GM18951 (cell line): ENCODE results near the gene ZNF286A.
"Not testable (repeated sequence)": the region's sequence is repeated elsewhere in the genome, so short reads cannot be mapped to it uniquely, and the experiment has no call there.

Source experiments
- POLR2A ChIP-seq: IDR thresholded peaks from 4 replicates; pipeline ENCODE4 v1.6.1; 2011; ENCODE audit warnings: mild to moderate bottlenecking; ENCODE audit not compliant: insufficient read length, insufficient read depth; ENCODE audit errors: extremely low read depth
- in situ Hi-C: fragments of 300-500 bp; cut with MboI; formaldehyde crosslinking; loops from one replicate; pipeline ENCODE4 v1.12.0; 2022; ENCODE audit warnings: low sequenced_read_pairs, mixed read lengths, inconsistent platforms; ENCODE audit not compliant: unreplicated experiment

The ZNF286A gene

DNA sequence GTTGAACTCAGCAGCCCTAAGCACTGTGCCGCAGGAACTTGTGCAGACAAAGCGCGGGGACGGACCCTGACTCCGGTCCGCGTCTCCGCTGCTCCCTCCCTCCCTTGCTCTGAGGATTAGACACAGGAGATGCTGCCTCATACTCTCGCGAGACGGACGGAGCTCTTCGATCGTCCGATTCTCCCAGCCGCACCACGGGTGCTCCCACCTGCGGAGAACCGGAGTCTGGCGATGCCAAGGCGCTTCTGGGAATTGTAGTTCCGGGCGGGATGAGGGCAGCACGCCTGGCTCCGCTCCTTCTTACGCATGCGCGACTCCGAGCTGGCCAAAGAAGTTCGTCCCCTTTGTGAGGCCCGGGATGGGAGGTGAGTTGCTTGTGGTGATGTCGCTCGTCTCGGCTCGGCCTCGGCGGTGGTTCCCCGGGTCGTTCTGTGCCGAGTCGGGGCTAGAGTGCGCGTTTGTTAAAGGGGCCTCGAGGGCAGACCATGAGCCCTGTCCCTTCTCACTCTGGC lies at the start of gene ZNF286A:
Gene ZNF286A (plus strand): TSS at position 340 of the 512 bp plus-strand sequence. CDS start 578 bp downstream, outside the sequence.
- in situ Hi-C loops = not testable (repeated sequence)
- peak; percentile 66 for TF ChIP-seq POLR2A

DNA sequence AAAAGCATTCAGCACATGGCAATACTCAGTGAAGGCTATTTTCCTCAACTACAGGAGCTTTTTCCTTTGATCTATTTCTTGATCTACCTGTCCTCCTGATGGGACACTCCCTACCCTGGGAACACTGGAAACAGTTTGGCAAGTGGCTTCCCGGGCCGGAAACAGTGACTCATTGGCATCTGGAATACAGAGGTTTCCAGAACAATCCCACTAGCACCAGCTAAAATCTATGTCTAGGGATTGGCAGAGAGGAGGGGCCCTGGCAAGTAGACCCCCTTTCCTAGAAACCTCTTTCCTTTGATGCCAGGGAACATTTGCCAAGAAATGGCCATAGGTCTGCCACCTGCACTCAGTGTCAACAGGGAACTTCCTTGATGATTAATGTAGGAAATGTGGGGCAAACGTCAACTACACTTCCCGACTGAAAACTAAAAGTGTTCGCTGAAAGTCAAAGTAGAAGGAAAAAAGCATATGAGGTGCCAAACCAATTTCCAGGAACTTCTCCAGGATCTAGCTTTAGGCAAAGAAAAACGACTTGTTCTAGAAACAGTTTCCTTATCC lies 49.6 kb upstream of the ZNF286A start:
- in situ Hi-C loops = no loop called here
- no peak for TF ChIP-seq POLR2A

DNA sequence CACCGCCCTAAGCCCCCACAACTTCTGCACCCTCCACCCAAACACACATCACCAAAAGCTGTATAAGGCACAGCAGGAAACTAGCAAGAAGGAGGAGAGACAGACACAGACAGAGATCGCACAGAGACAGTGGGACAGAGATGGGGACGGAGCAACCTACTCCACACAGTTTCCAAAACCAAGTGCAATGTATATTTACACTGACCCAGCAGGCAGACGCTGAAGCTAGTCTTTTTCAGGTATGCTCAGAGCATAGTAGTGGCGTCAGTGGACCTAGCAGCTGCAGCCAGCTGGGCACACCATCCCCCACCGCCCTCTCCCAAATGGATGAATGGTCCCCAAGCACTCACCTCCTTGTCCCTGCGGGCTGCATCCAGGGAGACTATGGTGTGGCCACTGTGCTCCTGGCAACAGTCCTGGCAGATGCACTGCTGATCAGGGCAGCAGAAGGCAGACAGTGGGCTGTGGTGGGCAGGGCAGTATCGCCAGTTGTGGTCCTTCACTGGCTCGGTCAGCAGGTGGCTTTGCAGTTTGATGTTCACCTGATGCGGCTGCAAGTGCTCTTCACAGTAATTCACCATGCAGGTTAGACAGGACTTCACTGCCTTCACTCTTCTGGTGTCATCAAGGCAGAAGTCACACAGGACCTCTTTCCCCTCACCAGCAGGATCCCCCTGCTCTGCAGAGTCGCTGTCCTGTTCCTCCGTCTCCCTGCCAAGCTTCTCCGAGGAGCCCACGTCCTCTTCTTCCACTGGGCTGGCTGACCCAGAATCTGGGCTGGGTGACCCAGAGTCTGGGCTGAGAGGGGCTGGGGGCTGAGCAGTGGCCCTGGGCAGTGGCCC lies 48.6 kb upstream of the ZNF286A start:
- no peak for TF ChIP-seq POLR2A
- in situ Hi-C loops = no loop called here

DNA sequence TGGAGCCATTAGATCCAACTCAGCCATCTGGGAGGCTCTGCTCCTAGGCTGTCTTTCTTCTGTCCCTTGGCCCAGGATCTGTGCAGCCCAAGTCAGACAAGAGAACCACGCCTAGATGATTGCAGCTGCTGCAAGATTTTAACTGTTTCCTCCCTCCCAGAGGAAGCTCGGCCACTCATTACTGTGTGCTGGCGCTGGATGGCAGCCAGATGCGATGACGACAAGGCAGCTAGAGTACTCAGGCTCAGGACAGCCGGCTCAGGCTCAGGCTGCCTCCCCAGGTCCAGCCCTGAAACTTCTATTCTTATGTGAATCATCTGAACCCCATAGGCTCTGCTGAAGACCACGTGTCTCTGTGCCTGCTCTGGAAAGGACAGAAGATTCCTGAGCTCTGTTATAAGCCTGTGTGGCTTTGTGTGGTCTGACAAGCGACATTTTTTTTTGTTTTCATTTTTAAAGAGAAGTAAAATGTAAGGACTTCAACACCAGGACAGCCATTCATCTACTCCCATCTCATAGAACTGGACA lies 47.9 kb upstream of the ZNF286A start:
- TF ChIP-seq POLR2A = peak; percentile 12
- in situ Hi-C loops = no loop called here

DNA sequence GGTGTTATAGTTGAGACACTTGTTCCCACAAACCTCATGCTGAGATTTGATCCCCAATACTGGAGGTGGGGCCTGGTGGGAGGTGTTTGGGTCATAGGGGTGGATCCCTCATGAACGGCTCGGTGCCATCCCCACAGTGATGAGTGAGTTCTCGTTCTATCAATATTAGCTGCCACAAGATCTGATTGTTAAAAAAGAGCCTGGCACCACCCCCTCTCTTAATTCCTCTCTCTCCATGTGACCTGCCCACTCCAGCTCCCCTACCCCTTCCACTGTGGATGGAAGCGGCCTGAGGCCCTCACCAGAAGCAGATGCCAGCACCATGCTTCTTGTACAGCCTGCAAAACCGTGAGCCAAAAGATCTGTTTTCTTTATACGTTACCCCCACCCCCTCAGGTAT lies 46.6 kb upstream of the ZNF286A start:
- no peak for TF ChIP-seq POLR2A

DNA sequence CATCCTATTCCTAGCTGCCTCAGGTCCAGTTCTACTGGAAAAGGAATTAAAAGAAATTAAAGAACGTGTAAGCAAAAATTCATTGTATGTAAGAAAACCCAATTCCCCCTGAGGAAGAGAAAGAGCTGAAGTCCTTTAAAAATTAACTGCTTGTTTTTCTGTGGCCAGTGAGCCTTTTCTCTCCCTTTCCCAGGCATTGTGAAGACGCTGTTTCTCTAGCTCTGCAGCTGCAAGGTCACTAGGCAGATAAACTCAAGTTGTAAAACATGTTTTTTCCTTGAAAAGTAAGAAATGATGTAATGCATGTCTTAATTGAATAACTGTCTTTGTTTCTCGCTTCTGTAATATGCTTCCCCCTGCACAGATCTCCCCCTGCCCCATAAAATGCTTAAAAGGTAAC lies 45.2 kb upstream of the ZNF286A start:
- in situ Hi-C loops = not testable (repeated sequence)

More for the DNA sequence above, 46.6 kb upstream of the ZNF286A start:
- in situ Hi-C loops = no loop called here

DNA sequence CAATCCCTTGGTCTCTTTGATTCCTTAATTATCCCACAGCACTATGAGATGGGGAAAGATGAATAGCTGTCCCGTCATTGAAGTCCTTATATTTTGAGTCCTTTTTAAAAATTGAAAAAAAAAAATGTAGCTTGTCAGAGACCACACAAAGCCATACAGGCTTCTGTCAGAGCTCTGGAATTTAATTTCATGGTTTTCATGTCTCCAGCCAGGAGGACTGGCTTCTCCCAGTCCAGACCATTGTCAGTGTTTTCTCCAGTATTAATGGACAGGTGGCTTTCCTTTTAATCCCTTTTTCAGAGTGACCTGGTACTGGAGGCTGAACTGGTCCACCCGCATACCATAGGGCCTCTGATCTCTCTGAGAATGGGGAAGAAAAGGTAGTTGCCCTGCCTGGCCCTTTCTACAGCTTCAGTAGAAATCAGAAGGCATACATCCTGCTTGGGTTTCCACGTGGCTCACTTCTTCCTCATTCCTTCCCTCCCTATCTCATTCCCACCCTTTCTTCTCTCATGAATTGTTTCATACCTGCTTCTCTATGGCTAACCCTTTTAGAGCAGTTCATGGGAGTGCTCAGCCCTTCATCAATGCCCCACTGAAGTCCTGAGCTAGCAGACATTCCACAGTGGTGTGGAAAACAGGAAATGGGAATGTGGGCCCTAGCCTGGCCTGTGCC lies 44.5 kb upstream of the ZNF286A start:
- no peak for TF ChIP-seq POLR2A
- in situ Hi-C loops = no loop called here

DNA sequence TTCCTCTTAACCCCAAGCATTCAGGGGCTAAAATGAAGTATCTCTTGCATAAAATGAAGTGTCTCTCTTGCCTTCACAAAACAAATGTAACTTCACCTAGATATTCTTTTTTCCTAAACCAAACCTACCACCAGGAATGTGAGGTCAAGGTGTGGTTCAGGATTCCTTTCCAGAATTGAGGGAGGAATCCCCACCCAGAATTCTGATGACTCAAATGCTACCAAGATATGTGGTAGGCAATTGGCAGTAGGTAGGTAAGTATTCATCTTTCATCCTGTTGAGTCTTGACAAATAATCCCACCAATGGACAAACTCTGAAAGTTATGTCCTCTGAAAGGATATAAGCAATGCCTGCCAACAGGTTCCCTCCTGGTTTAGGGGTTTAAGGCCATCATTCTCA lies 41.7 kb upstream of the ZNF286A start:
- in situ Hi-C loops = no loop called here
- no peak for TF ChIP-seq POLR2A

DNA sequence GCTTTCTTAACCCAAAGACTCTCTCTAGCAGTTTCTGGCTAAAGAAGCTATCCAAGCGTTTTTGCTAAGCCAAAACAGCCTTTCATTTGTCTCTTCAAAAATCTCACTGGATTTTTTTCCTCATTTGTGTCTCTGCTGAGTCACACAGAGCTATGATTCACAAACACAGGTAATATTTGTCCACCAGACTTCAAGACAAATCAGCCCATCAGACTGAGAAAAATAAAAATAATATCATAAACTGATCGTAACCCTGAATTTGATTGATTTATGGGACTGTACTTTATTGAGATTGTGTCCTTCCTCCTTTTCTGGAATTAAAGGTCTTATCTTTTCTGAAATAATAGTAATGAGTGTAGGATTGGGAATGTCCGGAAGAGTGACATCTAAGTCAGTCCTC lies 41.3 kb upstream of the ZNF286A start:
- in situ Hi-C loops = no loop called here
- TF ChIP-seq POLR2A = no peak

DNA sequence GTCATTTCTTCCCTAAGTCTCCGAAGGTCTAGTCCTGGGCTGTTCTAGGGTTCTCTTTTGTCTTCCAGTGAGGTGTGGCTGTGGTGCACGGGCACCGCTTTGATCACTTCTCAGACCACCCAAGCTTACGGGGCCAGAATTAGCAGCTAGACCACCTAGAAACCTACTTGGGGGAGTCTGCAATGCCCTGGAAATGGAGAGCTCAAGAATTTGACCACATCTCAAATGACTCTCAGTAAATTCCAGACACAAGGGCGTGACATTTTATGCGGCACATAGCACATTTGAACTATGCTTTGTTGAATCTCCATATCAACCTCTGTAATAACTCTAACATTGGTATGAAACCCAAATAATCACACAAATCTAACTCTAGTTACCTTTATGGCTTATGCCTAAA lies 40.3 kb upstream of the ZNF286A start:
- TF ChIP-seq POLR2A = no peak
- in situ Hi-C loops = no loop called here

DNA sequence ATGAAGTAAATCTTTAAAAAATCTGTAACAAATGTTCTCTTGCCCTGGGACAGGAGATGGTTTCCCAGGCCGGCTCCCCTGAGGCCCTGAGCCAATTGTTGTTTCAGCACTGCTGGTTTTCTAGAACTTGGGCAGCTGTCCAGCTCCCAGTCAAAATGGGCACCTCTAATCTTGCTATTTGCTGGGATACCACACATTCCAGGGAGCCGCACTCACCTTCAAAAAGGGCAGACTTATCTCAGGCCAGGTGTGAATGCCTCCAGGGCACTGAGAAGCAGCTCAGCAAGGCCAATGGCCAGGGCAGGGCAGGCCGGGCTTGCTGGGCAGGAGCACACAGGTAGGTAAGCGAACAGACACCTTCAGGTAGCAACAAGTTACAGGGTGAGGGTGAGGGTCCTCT lies 39.9 kb upstream of the ZNF286A start:
- in situ Hi-C loops = no loop called here
- no peak for TF ChIP-seq POLR2A

DNA sequence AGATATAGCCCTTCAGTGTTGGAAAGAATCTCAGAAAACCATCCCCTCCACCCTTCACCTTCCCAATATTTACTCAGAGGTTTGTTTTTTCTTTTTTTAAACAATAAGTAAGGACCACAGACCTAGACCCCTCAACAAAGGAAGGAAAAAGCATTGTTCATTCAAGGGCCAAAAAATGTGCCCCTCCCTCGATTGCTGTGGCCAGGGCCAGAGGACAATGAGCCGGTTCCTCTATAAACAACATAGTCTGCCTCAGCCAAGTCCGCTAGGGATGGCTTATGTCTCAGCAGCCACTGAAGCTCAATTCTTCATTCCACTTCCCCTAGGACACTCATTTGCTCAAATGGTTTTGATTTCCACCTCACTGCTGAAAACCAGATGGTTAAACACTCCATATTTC lies 39.5 kb upstream of the ZNF286A start:
- in situ Hi-C loops = no loop called here
- TF ChIP-seq POLR2A = no peak

DNA sequence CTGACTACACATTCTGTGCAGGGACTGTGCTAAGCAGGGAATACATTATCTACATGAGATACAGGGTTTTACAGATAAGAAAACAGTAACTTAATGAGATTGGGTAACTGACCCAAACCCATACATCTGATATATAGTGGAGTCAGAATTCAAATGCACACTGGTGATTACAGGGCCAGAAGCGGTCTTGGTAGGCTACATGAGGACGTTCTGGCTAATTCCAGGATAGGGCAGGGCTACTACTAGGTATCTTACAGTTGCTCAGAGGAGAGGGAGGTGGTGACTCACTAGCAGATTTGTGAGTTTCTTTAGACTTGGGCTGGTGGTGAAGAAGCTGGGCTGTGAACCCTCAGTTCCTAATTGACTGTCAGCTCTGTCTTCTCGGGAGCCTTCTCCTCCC lies 36.9 kb upstream of the ZNF286A start:
- in situ Hi-C loops = no loop called here
- TF ChIP-seq POLR2A = no peak
